Activated naive CD8-positive, alpha-beta T cell treated with anti-CD3 and anti-CD28 coated beads, Interleukin-2, amount 10 ng/mL, durations not matched to agents 7 days and 5 days (primary cell): ENCODE results near the gene ZFR2. TPM values are rescaled to one million over a fixed set of nuclear protein-coding genes. Genes with fewer than 3 reads are reported as not detected.

Experiments used
- ATAC-seq: fragments of 150-1000 bp; cut with Tn5 transposase; one replicate; pipeline ENCODE4 v1.10.0; 2021; ENCODE audit warnings: low read depth, moderate library complexity
- POLR2A ChIA-PET: fragments of 350-600 bp; sonication (Branson Sonifier 250); formaldehyde crosslinking; loops from one replicate; lab custom pipeline; 2021; ENCODE audit warnings: antibody characterized with exemption; lab: Charles Lee
- DNase-seq: peaks from one replicate; pipeline ENCODE4 v3.0.0; 2021
- H3K27ac Mint-ChIP-seq: one replicate; pipeline ENCODE4 v1.8.0; 2022; ENCODE audit warnings: mild to moderate bottlenecking, mixed read lengths
- H3K27me3 Mint-ChIP-seq: one replicate; pipeline ENCODE4 v1.8.0; 2022; ENCODE audit warnings: mild to moderate bottlenecking, moderate library complexity, mixed read lengths
- H3K36me3 Mint-ChIP-seq: one replicate; pipeline ENCODE4 v1.8.0; 2021; ENCODE audit warnings: mild to moderate bottlenecking, mixed read lengths
- H3K4me1 Mint-ChIP-seq: one replicate; pipeline ENCODE4 v1.8.0; 2021; ENCODE audit warnings: mixed read lengths
- H3K4me3 Mint-ChIP-seq: one replicate; pipeline ENCODE4 v1.8.0; 2022; ENCODE audit warnings: mild to moderate bottlenecking, moderate library complexity, mixed read lengths
- H3K9me3 Mint-ChIP-seq: one replicate; pipeline ENCODE4 v1.8.0; 2021; ENCODE audit warnings: mixed read lengths
- total RNA-seq, 2 experiments: library from RNA; stranded (reverse); gene quantifications; one replicate each; pipeline ENCODE4 v1.2.3, GENCODE V29; 2021

The ZFR2 gene
- total RNA-seq, result under 1 TPM; 0.55 to 0.91 TPM

- DNase-seq (peak; percentile 36), ATAC-seq (peak; percentile 36)
- peaks cover 42% of the 10 kb centered on the region for H3K27me3 Mint-ChIP-seq
- H3K27ac Mint-ChIP-seq, result no peak within 1 kb of the TSS
- H3K4me1 Mint-ChIP-seq, result no peaks in the 10 kb centered on the region
- H3K36me3 Mint-ChIP-seq, result peaks cover 5% of the 10 kb centered on the region
- POLR2A ChIA-PET, result interaction anchor here (0.6 kb wide), 1 partner anchor 26 kb away, joined by 4 read pairs; no protein-coding TSS in a partner anchor
- no peak within 1 kb of the TSS for H3K4me3 Mint-ChIP-seq
- H3K9me3 Mint-ChIP-seq, result peaks cover 3% of the 10 kb centered on the region
Measured at GRCh38 chr19:3868770-3869456, at the start of gene ZFR2. ZFR2 (minus strand) TSS chr19:3869038; CDS start chr19:3869017, 21 bp downstream.

DNA sequence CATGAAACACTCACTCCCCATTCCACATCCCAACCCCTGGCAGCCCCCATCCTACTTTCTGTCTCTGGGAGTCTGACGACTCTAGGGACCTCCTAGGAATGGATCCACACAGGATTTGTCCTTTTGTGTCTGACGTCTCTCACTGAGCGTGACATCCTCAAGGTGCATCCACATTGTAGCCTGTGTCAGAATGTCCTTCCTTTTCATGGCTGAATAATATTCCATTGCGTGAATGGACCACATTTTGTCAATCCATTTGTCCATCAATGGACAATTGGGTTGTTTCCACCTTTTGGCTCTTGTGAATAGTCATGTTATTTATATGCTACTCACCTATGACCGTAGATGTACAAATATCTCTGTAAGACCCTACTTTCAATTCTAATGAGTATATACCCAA is 47.2 kb upstream of the ZFR2 start:
- Mint-ChIP-seq H3K9me3 (peaks cover 4% of the 10 kb centered on the region), H3K27me3 (peaks cover 4% of the 10 kb centered on the region), H3K4me3 (no peak overlapping the region), H3K4me1 (no peaks in the 10 kb centered on the region), H3K36me3 (no peaks in the 10 kb centered on the region), H3K27ac (no peak overlapping the region)
- DNase-seq (no peak), ATAC-seq (no peak)
- POLR2A ChIA-PET, result no interaction called here

GRCh38 chr19:3914199-3914598 is 45.4 kb upstream of the ZFR2 start:
- POLR2A ChIA-PET, result no interaction called here
- Mint-ChIP-seq H3K4me1 (no peaks in the 10 kb centered on the region), H3K9me3 (peaks cover 4% of the 10 kb centered on the region), H3K27ac (no peak overlapping the region), H3K36me3 (no peaks in the 10 kb centered on the region), H3K27me3 (peaks cover 4% of the 10 kb centered on the region), H3K4me3 (no peak overlapping the region)
- no peak for DNase-seq
- no peak for ATAC-seq

GRCh38 chr19:3910105-3910504 is 41.3 kb upstream of the ZFR2 start:
- Mint-ChIP-seq H3K27ac (no peak overlapping the region), H3K27me3 (no peaks in the 10 kb centered on the region), H3K9me3 (peaks cover 1% of the 10 kb centered on the region), H3K4me3 (no peak overlapping the region), H3K36me3 (no peaks in the 10 kb centered on the region), H3K4me1 (no peaks in the 10 kb centered on the region)
- no peak for ATAC-seq
- POLR2A ChIA-PET, result no interaction called here
- DNase-seq, result no peak

- Mint-ChIP-seq H3K4me1 (no peaks in the 10 kb centered on the region), H3K27ac (no peak overlapping the region), H3K27me3 (no peaks in the 10 kb centered on the region), H3K9me3 (peaks cover 1% of the 10 kb centered on the region), H3K36me3 (no peaks in the 10 kb centered on the region), H3K4me3 (no peak overlapping the region)
- POLR2A ChIA-PET, result no interaction called here
- DNase-seq (no peak), ATAC-seq (no peak)
Measured at GRCh38 chr19:3908266-3909054, 39.6 kb upstream of the ZFR2 start.

DNA sequence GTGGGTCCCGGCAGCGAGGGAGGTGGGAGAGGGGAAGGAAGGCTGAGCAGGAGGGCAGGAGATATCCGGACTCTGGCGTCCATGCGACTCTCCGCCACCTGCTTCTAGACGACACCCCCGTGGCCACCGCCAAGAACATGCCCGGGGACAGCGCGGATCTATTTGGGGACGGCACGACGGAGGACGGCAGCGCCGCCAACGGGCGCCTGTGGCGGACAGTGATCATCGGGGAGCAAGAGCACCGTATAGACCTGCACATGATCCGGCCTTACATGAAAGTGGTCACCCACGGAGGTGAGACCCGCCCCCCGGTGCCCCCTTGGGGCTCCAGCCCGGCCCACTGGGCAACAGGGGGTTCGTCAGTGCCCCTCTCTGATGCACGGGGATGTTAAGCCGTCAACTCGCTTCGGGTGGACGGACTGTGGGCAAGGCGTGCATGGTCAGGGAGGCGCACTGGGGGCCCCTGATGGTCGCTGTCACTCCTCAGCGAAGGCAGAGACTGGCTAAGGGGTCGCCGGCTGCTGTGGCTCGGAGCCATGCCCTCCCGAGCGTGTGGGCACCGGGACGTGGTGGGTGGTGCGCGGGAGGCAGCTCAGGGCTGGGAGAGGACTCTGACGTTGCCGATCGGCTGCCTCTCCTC is 38.9 kb upstream of the ZFR2 start:
- Mint-ChIP-seq H3K36me3 (no peaks in the 10 kb centered on the region), H3K4me1 (no peaks in the 10 kb centered on the region), H3K4me3 (no peak overlapping the region), H3K27me3 (no peaks in the 10 kb centered on the region), H3K9me3 (peaks cover 1% of the 10 kb centered on the region), H3K27ac (no peak overlapping the region)
- DNase-seq (no peak), ATAC-seq (no peak)
- POLR2A ChIA-PET, result no interaction called here

DNA sequence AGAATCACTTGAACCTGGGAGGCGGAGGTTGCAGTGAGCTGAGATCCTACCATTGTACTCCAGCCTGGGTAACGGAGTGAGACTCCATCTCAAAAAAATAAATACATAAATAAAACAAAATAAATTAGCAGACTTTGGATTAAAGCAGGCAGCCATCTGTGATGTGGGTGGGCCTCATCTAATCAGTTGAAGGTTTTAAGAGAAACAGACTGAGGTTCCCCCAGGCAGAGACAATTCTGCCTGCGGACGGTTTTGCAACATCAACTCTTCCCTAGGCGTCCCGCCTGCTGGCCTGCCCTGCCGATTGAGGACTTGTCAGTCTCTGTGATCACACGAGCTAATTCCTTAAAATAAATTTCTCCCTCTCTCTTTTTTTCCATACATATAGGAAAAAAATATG is 35.4 kb upstream of the ZFR2 start:
- peaks cover 7% of the 10 kb centered on the region for H3K27me3 Mint-ChIP-seq
- DNase-seq (no peak), ATAC-seq (no peak)
- POLR2A ChIA-PET, result interaction anchor here (0.7 kb wide), 1 partner anchor 86 kb away, joined by 3 read pairs; no protein-coding TSS in a partner anchor
- no peaks in the 10 kb centered on the region for H3K4me1 Mint-ChIP-seq
- H3K9me3 Mint-ChIP-seq, result peaks cover 1% of the 10 kb centered on the region
- H3K27ac Mint-ChIP-seq, result no peak overlapping the region
- H3K4me3 Mint-ChIP-seq, result no peak overlapping the region
- H3K36me3 Mint-ChIP-seq, result no peaks in the 10 kb centered on the region

DNA sequence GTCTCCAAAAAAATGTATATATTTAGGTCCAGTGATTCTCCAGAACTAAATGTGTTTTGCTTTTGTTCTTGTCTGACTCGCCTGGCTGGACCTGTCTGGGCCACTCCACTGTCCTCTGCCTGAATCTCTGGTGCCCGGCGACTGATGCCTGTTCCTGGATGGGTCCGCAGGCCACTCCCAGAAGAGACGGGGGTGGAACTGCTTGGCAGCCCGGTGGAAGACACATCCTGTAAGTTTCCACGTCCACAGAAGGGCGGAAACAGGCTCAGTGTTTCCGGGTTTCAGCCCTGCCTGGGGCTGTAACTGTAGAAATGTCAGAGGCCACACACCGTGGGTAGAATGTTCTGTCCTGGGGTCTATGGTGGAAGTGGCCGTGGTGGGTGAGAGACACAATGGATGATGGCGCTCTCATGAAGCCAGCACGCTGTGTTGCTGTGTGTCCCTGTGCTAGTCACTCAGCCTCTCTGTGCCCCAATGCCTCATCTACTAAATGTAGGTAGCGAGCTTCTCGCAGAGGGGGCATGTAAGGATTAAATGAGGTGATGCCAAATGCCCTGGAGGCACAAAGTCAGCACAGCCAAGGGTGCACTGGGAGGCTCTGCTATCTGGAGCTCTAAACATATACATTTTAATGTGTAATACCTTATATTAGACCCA is 33.6 kb upstream of the ZFR2 start:
- no peak overlapping the region for H3K4me3 Mint-ChIP-seq
- DNase-seq, result no peak
- ATAC-seq, result no peak
- peaks cover 4% of the 10 kb centered on the region for H3K4me1 Mint-ChIP-seq
- H3K27me3 Mint-ChIP-seq, result peaks cover 7% of the 10 kb centered on the region
- no peaks in the 10 kb centered on the region for H3K36me3 Mint-ChIP-seq
- peaks cover 2% of the 10 kb centered on the region for H3K9me3 Mint-ChIP-seq
- no peak overlapping the region for H3K27ac Mint-ChIP-seq
- POLR2A ChIA-PET, result no interaction called here

DNA sequence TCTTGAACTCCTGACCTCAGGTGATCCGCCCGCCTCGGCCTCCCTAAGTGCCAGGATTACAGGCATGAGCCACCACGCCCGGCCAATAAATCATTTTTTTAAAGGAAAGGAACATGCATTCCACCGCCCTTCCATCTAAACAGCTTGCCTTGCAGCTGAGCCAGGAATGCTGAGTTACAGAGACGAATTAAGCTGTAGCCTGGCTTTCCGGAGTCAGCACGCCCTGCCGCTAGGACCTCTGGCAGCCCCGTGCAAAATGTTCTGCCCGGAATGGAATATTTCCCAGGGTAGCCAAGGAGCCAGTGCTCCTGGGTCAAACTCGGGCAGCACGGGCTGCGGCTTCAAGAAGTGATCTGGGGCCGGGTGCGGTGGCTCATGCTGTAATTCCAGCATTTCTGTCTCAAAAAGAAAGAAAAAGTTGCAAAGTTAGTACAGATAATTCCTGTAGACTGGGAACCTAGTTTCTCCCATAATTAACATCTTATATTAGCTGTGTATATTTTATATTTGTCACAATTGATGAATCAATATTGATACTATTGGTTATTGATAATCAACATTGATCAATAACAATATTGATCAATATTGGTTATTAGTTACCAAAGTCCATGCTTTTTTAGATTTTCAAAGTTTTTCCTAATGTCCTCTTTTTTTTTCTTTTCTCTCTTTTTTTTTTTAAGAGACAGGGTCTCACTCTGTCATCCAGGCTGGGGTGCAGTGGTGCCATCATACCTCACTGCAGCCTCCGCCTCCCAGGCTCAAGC is 30.9 kb upstream of the ZFR2 start:
- Mint-ChIP-seq H3K9me3 (peaks cover 2% of the 10 kb centered on the region), H3K4me1 (peaks cover 6% of the 10 kb centered on the region), H3K4me3 (no peak overlapping the region), H3K27ac (no peak overlapping the region), H3K27me3 (peaks cover 9% of the 10 kb centered on the region), H3K36me3 (no peaks in the 10 kb centered on the region)
- DNase-seq, result no peak
- POLR2A ChIA-PET, result no interaction called here
- ATAC-seq, result no peak

GRCh38 chr19:3898426-3898825 is 29.6 kb upstream of the ZFR2 start:
- peak overlapping the region; percentile 53 for H3K4me3 Mint-ChIP-seq
- H3K27ac Mint-ChIP-seq, result peak overlapping the region; percentile 67
- H3K4me1 Mint-ChIP-seq, result peaks cover 6% of the 10 kb centered on the region
- peaks cover 2% of the 10 kb centered on the region for H3K9me3 Mint-ChIP-seq
- POLR2A ChIA-PET, result interaction anchor here (0.5 kb wide), 1 partner anchor 36 kb away, joined by 3 read pairs; no protein-coding TSS in a partner anchor
- H3K27me3 Mint-ChIP-seq, result peaks cover 9% of the 10 kb centered on the region
- no peaks in the 10 kb centered on the region for H3K36me3 Mint-ChIP-seq
- ATAC-seq (no peak), DNase-seq (no peak)

DNA sequence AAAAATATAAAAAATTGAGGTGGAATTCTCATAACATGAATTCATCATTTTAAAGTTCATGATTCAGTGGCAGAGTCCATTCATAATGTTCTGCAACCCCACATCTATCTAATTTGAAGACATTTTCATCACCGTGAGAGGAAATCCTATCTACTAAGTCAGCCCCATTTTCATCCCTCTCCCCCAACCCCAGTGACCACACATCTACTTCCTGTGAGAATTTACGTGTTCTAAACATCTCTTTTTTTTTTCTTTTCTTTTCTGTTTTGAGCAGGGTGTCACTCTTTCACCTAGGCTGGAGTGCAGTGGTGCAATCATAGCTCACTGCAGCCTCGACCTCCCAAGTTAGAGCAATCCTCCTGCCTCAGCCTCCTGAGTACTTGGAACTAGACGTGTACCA is 29.1 kb upstream of the ZFR2 start:
- DNase-seq, result peak; percentile 34
- H3K36me3 Mint-ChIP-seq, result no peaks in the 10 kb centered on the region

GRCh38 chr19:3895788-3896187 is 26.9 kb upstream of the ZFR2 start:
- no peak overlapping the region for H3K27ac Mint-ChIP-seq
- H3K4me1 Mint-ChIP-seq, result peaks cover 6% of the 10 kb centered on the region
- no peak overlapping the region for H3K4me3 Mint-ChIP-seq
- H3K27me3 Mint-ChIP-seq, result peaks cover 7% of the 10 kb centered on the region
- no peaks in the 10 kb centered on the region for H3K36me3 Mint-ChIP-seq
- ATAC-seq, result no peak
- peaks cover 2% of the 10 kb centered on the region for H3K9me3 Mint-ChIP-seq
- no peak for DNase-seq
- POLR2A ChIA-PET, result no interaction called here

More for the DNA sequence above, 29.1 kb upstream of the ZFR2 start:
- POLR2A ChIA-PET, result no interaction called here
- Mint-ChIP-seq H3K27ac (peak overlapping the region; percentile 67), H3K27me3 (peaks cover 9% of the 10 kb centered on the region), H3K4me1 (peaks cover 6% of the 10 kb centered on the region), H3K9me3 (peaks cover 2% of the 10 kb centered on the region), H3K4me3 (peak overlapping the region; percentile 53)
- peak; percentile 73 for ATAC-seq
